H1 (cell line): Measurements from ENCODE around the gene PPP3R2. TPM values are rescaled to one million over a fixed set of nuclear protein-coding genes. Genes with fewer than 3 reads are reported as not detected.

Experiments used
- CTCF ChIA-PET: fragments of 300-600 bp; sonication (Branson Sonifier 250); formaldehyde crosslinking; loops from one replicate; lab custom pipeline; 2021; ENCODE audit not compliant: partially characterized antibody; lab: Charles Lee
- POLR2A ChIA-PET: fragments of 300-600 bp; sonication (Branson Sonifier 250); formaldehyde crosslinking; loops from one replicate; lab custom pipeline; 2021; ENCODE audit warnings: inconsistent platforms; ENCODE audit not compliant: partially characterized antibody; lab: Charles Lee
- DNase-seq, 2 experiments: peaks; one replicate each; pipeline versions ENCODE4 v3.0.0 to v3.0.0-alpha.2; 2010 to 2022; ENCODE audit warnings: low spot score in 2 of 2, low read depth in 1 of 2, mixed read lengths in 1 of 2
- FAIRE-seq: peaks from 2 replicates; lab custom pipeline; 2011; peaks lifted over from hg19 to GRCh38; lab: Jason Lieb, UNC
- H2AFZ ChIP-seq: 2 replicates; pipeline ENCODE4 v1.8.1; 2012; ENCODE audit warnings: low read length, inconsistent platforms
- H2AK5ac ChIP-seq: 2 replicates; pipeline ENCODE4 v1.6.1; 2013; ENCODE audit warnings: low read depth, low read length
- H2BK120ac ChIP-seq: replicated peaks from 2 replicates; pipeline ENCODE3; 2013; ENCODE audit warnings: low read depth, low read length, inconsistent platforms
- H2BK12ac ChIP-seq: 2 replicates; pipeline ENCODE4 v1.6.1; 2013; ENCODE audit warnings: low read depth, low read length
- H2BK15ac ChIP-seq: 2 replicates; pipeline ENCODE4 v1.6.1; 2013; ENCODE audit warnings: low read length
- H2BK20ac ChIP-seq: 2 replicates; pipeline ENCODE4 v1.6.1; 2013; ENCODE audit warnings: low read length
- H2BK5ac ChIP-seq: 2 replicates; pipeline ENCODE4 v1.6.1; 2013; ENCODE audit warnings: low read depth, low read length
- H3K14ac ChIP-seq: 2 replicates; pipeline ENCODE4 v1.6.1; 2013; ENCODE audit warnings: inconsistent platforms; ENCODE audit not compliant: insufficient read length
- H3K18ac ChIP-seq: 2 replicates; pipeline ENCODE4 v1.6.1; 2013; ENCODE audit warnings: low read length; ENCODE audit errors: extremely low read depth
- H3K23ac ChIP-seq: 2 replicates; pipeline ENCODE4 v1.6.1; 2013; ENCODE audit warnings: inconsistent platforms; ENCODE audit not compliant: insufficient read length
- H3K23me2 ChIP-seq: 2 replicates; pipeline ENCODE4 v1.6.1; 2013; ENCODE audit warnings: low read depth, low read length
- H3K27ac ChIP-seq: 2 replicates; pipeline ENCODE4 v1.6.1; 2011; ENCODE audit warnings: low read depth, low read length, inconsistent platforms
- H3K27me3 ChIP-seq, 4 experiments: replicated peaks in 1 of 4; 1 replicate in 1 of 4; 2 replicates in 3 of 4; pipeline versions ENCODE4 v1.6.1 to v1.8.1; 2011 to 2013; ENCODE audit warnings: low read length in 3 of 4, mild to moderate bottlenecking in 3 of 4, inconsistent platforms in 2 of 4, mixed read lengths in 2 of 4, moderate library complexity in 1 of 4; ENCODE audit not compliant: control insufficient read depth in 3 of 4, insufficient read depth in 3 of 4; ENCODE audit errors: extremely low read depth in 1 of 4
- H3K36me3 ChIP-seq, 4 experiments: 2 replicates each; pipeline versions ENCODE4 v1.6.1 to v1.8.1; 2011 to 2013; ENCODE audit warnings: mild to moderate bottlenecking in 4 of 4, low read length in 3 of 4, moderate library complexity in 2 of 4, control low read depth in 1 of 4, inconsistent platforms in 1 of 4; ENCODE audit not compliant: insufficient read depth in 4 of 4, control insufficient read depth in 2 of 4
- H3K4ac ChIP-seq: replicated peaks from 2 replicates; pipeline ENCODE3; 2013; ENCODE audit warnings: low read length, low read depth, mixed read lengths, inconsistent platforms; ENCODE audit not compliant: insufficient read length
- H3K4me1 ChIP-seq, 4 experiments: replicated peaks in 1 of 4; 1 replicate in 1 of 4; 2 replicates in 3 of 4; pipeline versions ENCODE4 v1.6.1 to v1.8.1; 2011 to 2013; ENCODE audit warnings: low read length in 3 of 4, inconsistent platforms in 2 of 4, mixed read lengths in 1 of 4; ENCODE audit not compliant: insufficient read depth in 4 of 4, control insufficient read depth in 3 of 4
- H3K4me2 ChIP-seq, 2 experiments: 2 replicates each; pipeline versions ENCODE4 v1.6.1 to v1.8.1; 2011 to 2013; ENCODE audit warnings: low read depth in 2 of 2, low read length in 2 of 2, control low read depth in 1 of 2, inconsistent platforms in 1 of 2, mild to moderate bottlenecking in 1 of 2; ENCODE audit not compliant: insufficient read depth in 1 of 2
- H3K4me3 ChIP-seq, 4 experiments: fragments of 200-600, 300-600 bp in 1 of 4; sonication (generic), shearing (Covaris generic), sonication (Bioruptor Twin) in 1 of 4; 2 replicates each; pipeline versions ENCODE4 v1.5.1 to v1.8.1; 2011 to 2016; ENCODE audit warnings: low read length in 4 of 4, low read depth in 3 of 4, control low read depth in 2 of 4, inconsistent platforms in 2 of 4, mild to moderate bottlenecking in 2 of 4, mixed read lengths in 1 of 4, moderate library complexity in 1 of 4; ENCODE audit not compliant: insufficient read depth in 2 of 4; ENCODE audit errors: extremely low read depth in 1 of 4
- H3K56ac ChIP-seq: replicated peaks from 2 replicates; pipeline ENCODE3; 2013; ENCODE audit warnings: low read depth, mild to moderate bottlenecking, mixed read lengths, low read length, inconsistent platforms; ENCODE audit not compliant: insufficient read length
- H3K79me1 ChIP-seq: 2 replicates; pipeline ENCODE4 v1.6.1; 2013; ENCODE audit warnings: low read depth, low read length, control low read depth
- H3K79me2 ChIP-seq, 2 experiments: 2 replicates each; pipeline versions ENCODE4 v1.6.1 to v1.8.1; 2012 to 2013; ENCODE audit warnings: low read length in 2 of 2, mild to moderate bottlenecking in 2 of 2, inconsistent platforms in 1 of 2; ENCODE audit not compliant: insufficient read depth in 2 of 2, control insufficient read depth in 1 of 2
- H3K9ac ChIP-seq, 4 experiments: replicated peaks in 1 of 4; 1 replicate in 1 of 4; 2 replicates in 3 of 4; pipeline versions ENCODE4 v1.6.1 to v1.8.1; 2011 to 2013; ENCODE audit warnings: low read depth in 3 of 4, low read length in 3 of 4, control low read depth in 2 of 4, mild to moderate bottlenecking in 2 of 4, moderate library complexity in 2 of 4, inconsistent platforms in 1 of 4; ENCODE audit errors: extremely low read depth in 1 of 4
- H3K9me3 ChIP-seq, 2 experiments: 2 replicates each; pipeline versions ENCODE4 v1.6.1 to v1.8.1; 2012 to 2013; ENCODE audit warnings: mild to moderate bottlenecking in 2 of 2, moderate library complexity in 2 of 2, control low read depth in 1 of 2, inconsistent platforms in 1 of 2, low read depth in 1 of 2, low read length in 1 of 2, mixed read lengths in 1 of 2; ENCODE audit not compliant: insufficient read depth in 2 of 2
- H4K20me1 ChIP-seq, 2 experiments: replicated peaks in 1 of 2; 2 replicates each; pipeline versions ENCODE3 to v1.8.1; 2011 to 2013; ENCODE audit warnings: inconsistent platforms in 2 of 2, low read length in 2 of 2, mild to moderate bottlenecking in 1 of 2; ENCODE audit not compliant: insufficient read depth in 2 of 2, control insufficient read depth in 1 of 2
- H4K5ac ChIP-seq: 2 replicates; pipeline ENCODE4 v1.6.1; 2013; ENCODE audit warnings: low read length, low read depth, mixed read lengths, inconsistent platforms; ENCODE audit not compliant: insufficient read length
- H4K8ac ChIP-seq: 2 replicates; pipeline ENCODE4 v1.8.0; 2013; ENCODE audit warnings: mild to moderate bottlenecking, moderate library complexity, low read length, inconsistent platforms; ENCODE audit not compliant: insufficient read depth; ENCODE audit errors: extremely low read depth
- H4K91ac ChIP-seq: replicated peaks from 2 replicates; pipeline ENCODE3; 2013; ENCODE audit warnings: low read length, mixed read lengths, inconsistent platforms; ENCODE audit not compliant: insufficient read length
- ASH2L ChIP-seq: fragments of 200-600, 300-600 bp; sonication (generic); IDR thresholded peaks from one replicate; pipeline ENCODE4 v1.7.1; 2017; ENCODE audit warnings: low read length
- BACH1 ChIP-seq: IDR thresholded peaks from 2 replicates; pipeline ENCODE4 v1.6.1; 2012; ENCODE audit warnings: low read length, improper control_type of control experiment
- BRCA1 ChIP-seq: IDR thresholded peaks from 2 replicates; pipeline ENCODE4 v1.6.1; 2012; ENCODE audit warnings: low read depth, low read length, improper control_type of control experiment
- EGR1 ChIP-seq: IDR thresholded peaks from 2 replicates; pipeline ENCODE4 v1.6.1; 2011; ENCODE audit warnings: low read depth, low read length, borderline replicate concordance
- EZH2 ChIP-seq: fragments of 200-600 bp; sonication (generic); IDR thresholded peaks from 2 replicates; pipeline ENCODE4 v1.7.1; 2012; ENCODE audit warnings: low read depth, mild to moderate bottlenecking, moderate library complexity, low read length, inconsistent platforms; ENCODE audit not compliant: severe bottlenecking
- FOSL1 ChIP-seq: IDR thresholded peaks from 2 replicates; pipeline ENCODE4 v1.6.1; 2011; ENCODE audit warnings: mild to moderate bottlenecking, low read depth, low read length, moderate library complexity; ENCODE audit not compliant: insufficient read depth
- HDAC2 ChIP-seq, 2 experiments: fragments of 300-600 bp in 1 of 2; sonication (generic) in 1 of 2; IDR thresholded peaks; 2 replicates each; pipeline ENCODE4 v1.6.1; 2011 to 2012; ENCODE audit warnings: low read depth in 2 of 2, low read length in 2 of 2, mild to moderate bottlenecking in 2 of 2, moderate library complexity in 2 of 2, borderline replicate concordance in 1 of 2, inconsistent platforms in 1 of 2
- HDAC6 ChIP-seq: IDR thresholded peaks from one replicate; pipeline ENCODE4 v1.7.1; 2012; ENCODE audit warnings: low read depth, mild to moderate bottlenecking, inconsistent platforms, low read length, moderate library complexity
- JUN ChIP-seq: IDR thresholded peaks from 2 replicates; pipeline ENCODE4 v1.6.1; 2011; ENCODE audit warnings: low read depth, mild to moderate bottlenecking, improper control_type of control experiment, low read length
- KDM1A ChIP-seq: fragments of 200-600, 300-600 bp; sonication (generic); IDR thresholded peaks from 2 replicates; pipeline ENCODE4 v1.7.1; 2016; ENCODE audit warnings: mild to moderate bottlenecking, low read length, borderline replicate concordance
- POU5F1 ChIP-seq: IDR thresholded peaks from 2 replicates; pipeline ENCODE4 v1.6.1; 2011; ENCODE audit warnings: low read depth, mild to moderate bottlenecking, low read length, moderate library complexity
- RNF2 ChIP-seq: fragments of 200-900, 300-1000 bp; sonication (generic); IDR thresholded peaks from 2 replicates; pipeline ENCODE4 v1.7.1; 2016; ENCODE audit warnings: borderline replicate concordance, low read depth, mild to moderate bottlenecking, antibody characterized with exemption, low read length; ENCODE audit not compliant: poor library complexity, severe bottlenecking; ENCODE audit errors: missing control alignments
- SIRT6 ChIP-seq: IDR thresholded peaks from one replicate; pipeline ENCODE4 v1.7.1; 2012; ENCODE audit warnings: low read length, inconsistent platforms
- TEAD4 ChIP-seq: IDR thresholded peaks from 2 replicates; pipeline ENCODE4 v1.6.1; 2012; ENCODE audit warnings: low read depth, low read length, inconsistent platforms, mixed read lengths
- YY1 ChIP-seq: IDR thresholded peaks from 2 replicates; pipeline ENCODE4 v1.6.1; 2011; ENCODE audit warnings: low read depth, mild to moderate bottlenecking, low read length
- polyA plus RNA-seq, 7 experiments: library from polyadenylated mRNA; depleted of rRNA in 3 of 7; stranded (reverse) in 5 of 7; unstranded in 2 of 7; fragments of >200 nt in 5 of 7; fragments of 200-250 nt in 2 of 7; gene quantifications; 1 replicate in 5 of 7; 2 replicates in 1 of 7; 4 replicates in 1 of 7; pipeline versions ENCODE4 v1.2.1 to v1.2.3, GENCODE V29; 2011 to 2013; ENCODE audit warnings: missing spikeins in 2 of 7, mixed read lengths in 2 of 7
- total RNA-seq: library from RNA; stranded (reverse); fragmentation: NEBNext Ultra II Directional; extraction: Animal tissue kit (Norgen Biotek cat#: 25700); gene quantifications from 2 replicates; pipeline ENCODE4 v1.2.1, GENCODE V29; 2021

PPP3R2 gene
- total and polyA plus RNA-seq, 2 of the 8 experiments (the other 6 are each of a cell fraction or from before 2014, with no cell fraction given) = not detected

GRCh38 chr9:101592788-101593187 lies 2.0 kb downstream of the PPP3R2 start:
- TF ChIP-seq HDAC6 = no peak
- no peak for TF ChIP-seq BRCA1
- TF ChIP-seq TEAD4 = no peak
- no peak for TF ChIP-seq JUN
- no peak for TF ChIP-seq RNF2
- TF ChIP-seq EZH2 = no peak
- no peak for TF ChIP-seq YY1
- no peak for TF ChIP-seq FOSL1
- TF ChIP-seq EGR1 = no peak
- no peak for TF ChIP-seq ASH2L
- no peak for TF ChIP-seq BACH1
- no peak for TF ChIP-seq KDM1A
- no peak for TF ChIP-seq HDAC2 (IDR thresholded peaks at IDR 0.05; ENCODE audit: borderline replicate concordance in 1 of 2, low read depth in 2 of 2, low read length in 2 of 2)
- TF ChIP-seq SIRT6 = no peak
- no peak for TF ChIP-seq POU5F1
- TF ChIP-seq, all 59 proteins: peak for 0
- no peak overlapping the region for H2AK5ac ChIP-seq
- no peaks in the 10 kb centered on the region for H3K23me2 ChIP-seq
- CTCF ChIA-PET = interaction anchor here (1.3 to 1.5 kb wide), 2 partner anchors 143 to 1286 kb away, joined by 4 read pairs; no protein-coding TSS in a partner anchor
- H3K79me2 ChIP-seq = no peaks in the 10 kb centered on the region
- H2BK15ac ChIP-seq = no peak overlapping the region
- no peak overlapping the region for H2BK120ac ChIP-seq
- H3K56ac ChIP-seq = no peak overlapping the region
- no peak for FAIRE-seq
- no peak overlapping the region for H3K9ac ChIP-seq
- H3K4me1 ChIP-seq = no peaks in the 10 kb centered on the region
- H4K8ac ChIP-seq = no peak overlapping the region
- no peak overlapping the region for H2BK5ac ChIP-seq
- no peak overlapping the region for H3K14ac ChIP-seq
- POLR2A ChIA-PET = interaction anchor here (0.5 kb wide), 1 partner anchor 14 kb away, joined by 3 read pairs; no protein-coding TSS in a partner anchor
- no peak overlapping the region for H3K23ac ChIP-seq
- no peaks in the 10 kb centered on the region for H3K79me1 ChIP-seq
- no peaks in the 10 kb centered on the region for H3K27me3 ChIP-seq
- H3K27ac ChIP-seq = no peak overlapping the region
- no peak for DNase-seq
- H2BK12ac ChIP-seq = no peak overlapping the region
- H3K4ac ChIP-seq = no peak overlapping the region
- H4K5ac ChIP-seq = no peak overlapping the region
- no peak overlapping the region for H3K18ac ChIP-seq
- H3K9me3 ChIP-seq = no peaks in the 10 kb centered on the region
- no peak overlapping the region for H4K91ac ChIP-seq
- no peaks in the 10 kb centered on the region for H3K36me3 ChIP-seq
- no peak overlapping the region for H3K4me3 ChIP-seq
- no peaks in the 10 kb centered on the region for H4K20me1 ChIP-seq
- no peak overlapping the region for H2AFZ ChIP-seq
- no peak overlapping the region for H2BK20ac ChIP-seq
- no peak overlapping the region for H3K4me2 ChIP-seq
